Spinal cord (tissue), 10 donors: ENCODE data around the gene SORCS2. TPM values are rescaled to one million over a fixed set of nuclear protein-coding genes. Genes with fewer than 3 reads are reported as not detected.

Source experiments
- DNase-seq, 6 donors: peaks; one replicate each; pipeline versions ENCODE4 v3.0.0 to v3.0.0-alpha.2; 2013 to 2015; ENCODE audit warnings: low spot score in 6 of 6, low read depth in 4 of 6
- H3K27ac ChIP-seq: one replicate; pipeline ENCODE4 v1.5.1; 2013; ENCODE audit warnings: low read depth, low read length, control low read depth
- H3K27me3 ChIP-seq: one replicate; pipeline ENCODE4 v1.6.1; 2013; ENCODE audit warnings: low read length; ENCODE audit not compliant: control insufficient read depth, insufficient read depth
- H3K36me3 ChIP-seq: one replicate; pipeline ENCODE4 v1.6.1; 2013; ENCODE audit warnings: low read length; ENCODE audit not compliant: control insufficient read depth, insufficient read depth
- H3K4me1 ChIP-seq: one replicate; pipeline ENCODE4 v1.6.1; 2013; ENCODE audit warnings: low read length; ENCODE audit not compliant: control insufficient read depth, insufficient read depth
- H3K4me3 ChIP-seq: one replicate; pipeline ENCODE4 v1.5.1; 2013; ENCODE audit warnings: low read depth, low read length, control low read depth
- H3K9me3 ChIP-seq: one replicate; pipeline ENCODE4 v1.6.1; 2013; ENCODE audit warnings: low read length; ENCODE audit not compliant: control insufficient read depth, insufficient read depth
- WGBS: methylation state at CpG from one replicate; pipeline ENCODE4 v1.1.5; 2013; ENCODE audit warnings: missing lambda C conversion rate; ENCODE audit not compliant: insufficient coverage; 5-methylcytosine and 5-hydroxymethylcytosine counted together
- polyA plus RNA-seq, 2 donors: library from polyadenylated mRNA; unstranded; fragments of 120-200 nt; gene quantifications; one replicate each; pipeline ENCODE4 v1.2.1, GENCODE V29; 2013; ENCODE audit not compliant: insufficient read length in 2 of 2
- total RNA-seq, 2 donors: library from RNA; depleted of rRNA in 1 of 2; stranded (reverse); fragments of 120-200 nt in 1 of 2; fragments of >200 nt in 1 of 2; gene quantifications; one replicate each; pipeline versions ENCODE4 v1.2.3 to v1.2.4, GENCODE V29; 2013 to 2014
- donor health status: healthy.

SORCS2 gene
- total and polyA plus RNA-seq, 4 donors = 7.3 to 24.8 (median 16.5) TPM

GRCh38 chr4:7286798-7287197, 94.5 kb downstream of the SORCS2 start:
- 95% methylated on average over 7 of the region's 7 CpGs for WGBS
- Histone ChIP-seq H3K27me3 (peaks cover 15% of the 10 kb centered on the region), H3K27ac (no peak overlapping the region), H3K9me3 (no peaks in the 10 kb centered on the region), H3K4me1 (peaks cover 73% of the 10 kb centered on the region), H3K4me3 (no peak overlapping the region), H3K36me3 (no peaks in the 10 kb centered on the region)
- no peak for DNase-seq

- DNase-seq = no peak
- Histone ChIP-seq H3K36me3 (no peaks in the 10 kb centered on the region), H3K4me3 (no peak overlapping the region), H3K27ac (no peak overlapping the region), H3K9me3 (no peaks in the 10 kb centered on the region), H3K27me3 (peaks cover 16% of the 10 kb centered on the region), H3K4me1 (peaks cover 73% of the 10 kb centered on the region)
- 70% methylated on average over 14 of the region's 20 CpGs for WGBS
Observed at GRCh38 chr4:7287274-7287917, 95.1 kb downstream of the SORCS2 start.

GRCh38 chr4:7287918-7288280, 95.6 kb downstream of the SORCS2 start:
- WGBS = 62% methylated on average over 12 of the region's 18 CpGs
- Histone ChIP-seq H3K27me3 (peaks cover 15% of the 10 kb centered on the region), H3K4me3 (no peak overlapping the region)

GRCh38 chr4:7288751-7289523, 96.6 kb downstream of the SORCS2 start:
- no peak overlapping the region for H3K27ac ChIP-seq
- H3K4me1 ChIP-seq = peaks cover 60% of the 10 kb centered on the region
- 80% methylated on average over 1 of the region's 2 CpGs for WGBS
- H3K4me3 ChIP-seq = no peak overlapping the region
- DNase-seq = no peak
- no peaks in the 10 kb centered on the region for H3K9me3 ChIP-seq
- H3K27me3 ChIP-seq = peaks cover 12% of the 10 kb centered on the region
- H3K36me3 ChIP-seq = no peaks in the 10 kb centered on the region

More at GRCh38 chr4:7287918-7288280, 95.6 kb downstream of the SORCS2 start:
- DNase-seq = no peak
- Histone ChIP-seq H3K27ac (no peak overlapping the region), H3K36me3 (no peaks in the 10 kb centered on the region), H3K9me3 (no peaks in the 10 kb centered on the region), H3K4me1 (peaks cover 69% of the 10 kb centered on the region)

- 47% methylated on average over 15 of the region's 15 CpGs for WGBS
- peak in 1 of 6 donors; percentile 81 for DNase-seq
Observed at GRCh38 chr4:7289589-7289988, 97.3 kb downstream of the SORCS2 start.

GRCh38 chr4:7291372-7292114, 99.2 kb downstream of the SORCS2 start:
- Histone ChIP-seq H3K36me3 (no peaks in the 10 kb centered on the region), H3K4me3 (no peak overlapping the region), H3K4me1 (peaks cover 63% of the 10 kb centered on the region), H3K27me3 (peaks cover 12% of the 10 kb centered on the region), H3K9me3 (no peaks in the 10 kb centered on the region), H3K27ac (no peak overlapping the region)
- peak in 2 of 6 donors; percentile 46 to 74 for DNase-seq
- 61% methylated on average over 18 of the region's 19 CpGs for WGBS

More at GRCh38 chr4:7289589-7289988, 97.3 kb downstream of the SORCS2 start:
- H3K36me3 ChIP-seq = no peaks in the 10 kb centered on the region
- H3K9me3 ChIP-seq = no peaks in the 10 kb centered on the region
- peaks cover 12% of the 10 kb centered on the region for H3K27me3 ChIP-seq
- H3K27ac ChIP-seq = no peak overlapping the region
- H3K4me1 ChIP-seq = peaks cover 64% of the 10 kb centered on the region
- H3K4me3 ChIP-seq = no peak overlapping the region

GRCh38 chr4:7293703-7294102, 101.4 kb downstream of the SORCS2 start:
- Histone ChIP-seq H3K27ac (no peak overlapping the region), H3K4me3 (no peak overlapping the region), H3K27me3 (peaks cover 8% of the 10 kb centered on the region), H3K4me1 (peaks cover 67% of the 10 kb centered on the region), H3K36me3 (no peaks in the 10 kb centered on the region), H3K9me3 (no peaks in the 10 kb centered on the region)
- DNase-seq = no peak
- 93% methylated on average over 8 of the region's 11 CpGs for WGBS

GRCh38 chr4:7294176-7294756, 101.9 kb downstream of the SORCS2 start:
- DNase-seq = no peak
- no peaks in the 10 kb centered on the region for H3K36me3 ChIP-seq
- WGBS = 89% methylated on average over 6 of the region's 7 CpGs
- no peaks in the 10 kb centered on the region for H3K9me3 ChIP-seq
- no peak overlapping the region for H3K4me3 ChIP-seq
- H3K27me3 ChIP-seq = peaks cover 8% of the 10 kb centered on the region
- H3K27ac ChIP-seq = no peak overlapping the region
- peaks cover 70% of the 10 kb centered on the region for H3K4me1 ChIP-seq

- peaks cover 7% of the 10 kb centered on the region for H3K27me3 ChIP-seq
- H3K27ac ChIP-seq = peak overlapping the region; percentile 90
- H3K9me3 ChIP-seq = no peaks in the 10 kb centered on the region
- H3K4me3 ChIP-seq = no peak overlapping the region
- DNase-seq = peak; percentile 48 to 93 (median 70)
- 34% methylated on average over 21 of the region's 22 CpGs for WGBS
- peaks cover 70% of the 10 kb centered on the region for H3K4me1 ChIP-seq
- no peaks in the 10 kb centered on the region for H3K36me3 ChIP-seq
Observed at GRCh38 chr4:7295197-7295910, 103.0 kb downstream of the SORCS2 start.
